GM12878 (cell line): ENCODE data around the gene OXTR. TPM values are rescaled to one million over a fixed set of nuclear protein-coding genes. Genes with fewer than 3 reads are reported as not detected.

Experiments used
- ATAC-seq: fragments of 200-7000 bp; cut with Tn5 transposase; 3 replicates; pipeline ENCODE4 v1.9.1; 2020; ENCODE audit warnings: mild to moderate bottlenecking, moderate library complexity
- BruUV-seq: library from RNA; stranded (reverse); fragments of 400-500 nt; replicated peaks from 2 replicates; lab custom pipeline; 2021; lab: Mats Ljungman, UMichigan
- CTCF ChIA-PET: fragments of 300-600 bp; sonication (Branson Sonifier 250); formaldehyde crosslinking; extraction: SDS; loops from one replicate; lab custom pipeline; 2021; ENCODE audit warnings: inconsistent platforms; lab: Yijun Ruan, JAX
- POLR2A ChIA-PET: fragments of 350-600 bp; formaldehyde crosslinking; extraction: SDS; loops from one replicate; lab custom pipeline; 2021; ENCODE audit warnings: inconsistent platforms; lab: Charles Lee
- RAD21 ChIA-PET: fragments of 300-600 bp; sonication (Branson Sonifier 250); formaldehyde crosslinking; loops from one replicate; lab custom pipeline; 2023; ENCODE audit warnings: antibody characterized with exemption; ENCODE audit not compliant: unreplicated experiment; lab: Charles Lee
- SMC1A ChIA-PET: fragments of 300-600 bp; sonication (Branson Sonifier 250); formaldehyde crosslinking; loops from one replicate; lab custom pipeline; 2023; ENCODE audit not compliant: unreplicated experiment, uncharacterized antibody; lab: Charles Lee
- DNase-seq: peaks from one replicate; pipeline ENCODE4 v3.0.0-alpha.2; 2011; ENCODE audit warnings: low read depth, low spot score
- FAIRE-seq: peaks from 3 replicates; lab custom pipeline; 2011; peaks lifted over from hg19 to GRCh38; lab: Jason Lieb, UNC
- H2AFZ ChIP-seq: 2 replicates; pipeline ENCODE4 v1.6.0; 2011; ENCODE audit warnings: low read depth, low read length, control low read depth; ENCODE audit not compliant: control insufficient read depth
- H3K27ac ChIP-seq: 2 replicates; pipeline ENCODE4 v1.5.1; 2011; ENCODE audit warnings: control low read depth; ENCODE audit not compliant: control insufficient read depth, insufficient read depth
- H3K27me3 ChIP-seq, 2 experiments: replicated peaks in 1 of 2; 2 replicates each; pipeline versions ENCODE4 v1.6.0 to v1.6.1; 2011; ENCODE audit warnings: low read length in 1 of 2; ENCODE audit not compliant: control insufficient read depth in 2 of 2, insufficient read depth in 2 of 2
- H3K36me3 ChIP-seq, 2 experiments: 2 replicates each; pipeline ENCODE4 v1.5.1; 2011; ENCODE audit warnings: low read length in 1 of 2; ENCODE audit not compliant: control insufficient read depth in 2 of 2, insufficient read depth in 2 of 2
- H3K4me1 ChIP-seq: 2 replicates; pipeline ENCODE4 v1.6.1; 2011; ENCODE audit warnings: mild to moderate bottlenecking, low read length, moderate library complexity, mixed read lengths; ENCODE audit not compliant: control insufficient read depth, insufficient read depth
- H3K4me2 ChIP-seq: 2 replicates; pipeline ENCODE4 v1.6.0; 2011; ENCODE audit warnings: control low read depth; ENCODE audit not compliant: control insufficient read depth, insufficient read depth
- H3K4me3 ChIP-seq: fragments of 200-600 bp; sonication (generic); 2 replicates; pipeline ENCODE4 v1.5.1; 2016
- H3K79me2 ChIP-seq: 2 replicates; pipeline ENCODE4 v1.6.0; 2011; ENCODE audit warnings: low read length; ENCODE audit not compliant: control insufficient read depth, insufficient read depth
- H3K9ac ChIP-seq: 2 replicates; pipeline ENCODE4 v1.8.0; 2011; ENCODE audit warnings: low read length, control low read depth, mixed read lengths; ENCODE audit not compliant: control insufficient read depth, insufficient read depth
- H3K9me3 ChIP-seq: replicated peaks from 3 replicates; pipeline ENCODE4 v1.5.1; 2011; ENCODE audit warnings: mild to moderate bottlenecking, low read length; ENCODE audit not compliant: control insufficient read depth, insufficient read depth
- H4K20me1 ChIP-seq: 2 replicates; pipeline ENCODE4 v1.6.0; 2011; ENCODE audit not compliant: control insufficient read depth, insufficient read depth
- BRCA1 ChIP-seq: IDR thresholded peaks from 2 replicates; pipeline ENCODE4 v1.6.1; 2011; ENCODE audit warnings: low read depth, low read length, improper control_type of control experiment
- CREM ChIP-seq: IDR thresholded peaks from 2 replicates; pipeline ENCODE4 v1.6.1; 2014; ENCODE audit warnings: antibody characterized with exemption, low read depth
- JUND ChIP-seq: IDR thresholded peaks from 2 replicates; pipeline ENCODE4 v1.6.1; 2012; ENCODE audit warnings: low read depth, mild to moderate bottlenecking, low read length, improper control_type of control experiment, moderate library complexity
- PAX8 ChIP-seq: fragments of 450-650 bp; IDR thresholded peaks from 2 replicates; pipeline ENCODE4 v1.6.1; 2017; ENCODE audit warnings: mild to moderate bottlenecking, moderate library complexity
- RELA ChIP-seq: fragments of 450-650 bp; IDR thresholded peaks from 2 replicates; pipeline ENCODE4 v1.8.0; 2014; ENCODE audit warnings: borderline replicate concordance; ENCODE audit not compliant: partially characterized antibody
- SMAD1 ChIP-seq: fragments of 450-650 bp; IDR thresholded peaks from 2 replicates; pipeline ENCODE4 v1.6.1; 2018; ENCODE audit warnings: mild to moderate bottlenecking, low read depth; ENCODE audit not compliant: partially characterized antibody
- WGBS: methylation state at CpG from one replicate; pipeline ENCODE4 v1.1.6; 2016; ENCODE audit warnings: low lambda C conversion rate; ENCODE audit not compliant: insufficient replicate concordance, insufficient coverage; ENCODE audit errors: missing lambda C conversion rate; 5-methylcytosine and 5-hydroxymethylcytosine counted together
- in situ Hi-C: fragments of 300-500 bp; cut with MboI; formaldehyde crosslinking; loops from 9 replicates; pipeline ENCODE4 v1.14.3; 2018; ENCODE audit warnings: mixed read lengths
- intact Hi-C: fragments of 100-400 bp; cut with micrococcal nuclease; formaldehyde crosslinking; loops from one replicate; pipeline ENCODE4 v1.14.2; 2022; ENCODE audit not compliant: unreplicated experiment
- polyA plus RNA-seq, 11 experiments: library from polyadenylated mRNA; depleted of rRNA in 4 of 11; unstranded in 6 of 11; stranded (reverse) in 5 of 11; fragments of >200 nt; fragmentation: Nextera tagmentation in 4 of 11; fragmentation: Illumina TruSeq in 1 of 11; extraction: Ambion mirVana in 4 of 11; extraction: Trizol in 1 of 11; gene quantifications; 1 replicate in 1 of 11; 2 replicates in 10 of 11; pipeline versions ENCODE4 v1.2.1 to v1.2.3, GENCODE V29; 2011 to 2016; ENCODE audit warnings: inconsistent platforms in 2 of 11, missing spikeins in 2 of 11, low read depth in 1 of 11
- total RNA-seq, 4 experiments: library from RNA; depleted of rRNA in 3 of 4; stranded (reverse); fragments of >200 nt in 3 of 4; fragmentation: Illumina TruSeq in 1 of 4; extraction: Trizol in 1 of 4; gene quantifications; 2 replicates each; pipeline versions ENCODE4 v1.2.1 to v1.2.3, GENCODE V29; 2013 to 2021
- TF ChIP-seq, protein P1 (sequence below): fragments of 450-650 bp; formaldehyde crosslinking; IDR thresholded peaks from 2 replicates; pipeline ENCODE4 v1.4.0; 2022; ENCODE audit warnings: mild to moderate bottlenecking, moderate library complexity

OXTR gene
- total and polyA plus RNA-seq, 10 of the 15 experiments (the other 5 are each of a cell fraction or from before 2014, with no cell fraction given), result 0.43 to 5.9 (median 2.6) TPM

DNA sequence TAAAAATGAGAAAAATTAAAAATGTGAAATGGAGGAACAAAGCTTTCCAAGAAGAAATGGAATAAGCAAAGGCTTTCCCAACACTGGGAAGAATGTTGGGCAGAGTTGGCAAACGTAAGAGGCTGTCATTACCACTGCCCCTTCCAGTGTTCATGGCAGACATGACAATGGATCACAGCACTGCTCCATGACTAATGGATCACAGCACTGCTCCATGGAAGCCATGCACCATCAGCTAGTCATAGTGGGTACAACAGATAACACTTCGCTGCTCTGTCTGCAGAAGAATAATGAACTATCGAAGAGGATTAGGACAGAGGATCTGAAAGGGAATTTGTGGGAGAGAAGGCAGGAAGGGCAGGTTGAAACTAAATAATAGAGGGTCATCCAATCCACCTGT lies 30.8 kb downstream of the OXTR start:
- DNase-seq (no peak), ATAC-seq (no peak), FAIRE-seq (no peak)
- intact Hi-C loops, result no loop called here
- H3K9me3 ChIP-seq, result no peaks in the 10 kb centered on the region
- H4K20me1 ChIP-seq, result no peaks in the 10 kb centered on the region
- no peak overlapping the region for H2AFZ ChIP-seq
- SMC1A ChIA-PET, result interaction anchor here (0.8 kb wide), 1 partner anchor 32 kb away, joined by 3 read pairs; no protein-coding TSS in a partner anchor
- H3K4me2 ChIP-seq, result no peak overlapping the region
- 0 out of 4 replicates have a peak, but pooled peaks cover 0 to 2% of the 10 kb centered on the region in 2 experiments for H3K27me3 ChIP-seq
- TF ChIP-seq SMAD1 (no peak), CREM (no peak), BRCA1 (no peak), JUND (no peak), PAX8 (no peak), RELA (no peak)
- TF ChIP-seq, protein P1, sequence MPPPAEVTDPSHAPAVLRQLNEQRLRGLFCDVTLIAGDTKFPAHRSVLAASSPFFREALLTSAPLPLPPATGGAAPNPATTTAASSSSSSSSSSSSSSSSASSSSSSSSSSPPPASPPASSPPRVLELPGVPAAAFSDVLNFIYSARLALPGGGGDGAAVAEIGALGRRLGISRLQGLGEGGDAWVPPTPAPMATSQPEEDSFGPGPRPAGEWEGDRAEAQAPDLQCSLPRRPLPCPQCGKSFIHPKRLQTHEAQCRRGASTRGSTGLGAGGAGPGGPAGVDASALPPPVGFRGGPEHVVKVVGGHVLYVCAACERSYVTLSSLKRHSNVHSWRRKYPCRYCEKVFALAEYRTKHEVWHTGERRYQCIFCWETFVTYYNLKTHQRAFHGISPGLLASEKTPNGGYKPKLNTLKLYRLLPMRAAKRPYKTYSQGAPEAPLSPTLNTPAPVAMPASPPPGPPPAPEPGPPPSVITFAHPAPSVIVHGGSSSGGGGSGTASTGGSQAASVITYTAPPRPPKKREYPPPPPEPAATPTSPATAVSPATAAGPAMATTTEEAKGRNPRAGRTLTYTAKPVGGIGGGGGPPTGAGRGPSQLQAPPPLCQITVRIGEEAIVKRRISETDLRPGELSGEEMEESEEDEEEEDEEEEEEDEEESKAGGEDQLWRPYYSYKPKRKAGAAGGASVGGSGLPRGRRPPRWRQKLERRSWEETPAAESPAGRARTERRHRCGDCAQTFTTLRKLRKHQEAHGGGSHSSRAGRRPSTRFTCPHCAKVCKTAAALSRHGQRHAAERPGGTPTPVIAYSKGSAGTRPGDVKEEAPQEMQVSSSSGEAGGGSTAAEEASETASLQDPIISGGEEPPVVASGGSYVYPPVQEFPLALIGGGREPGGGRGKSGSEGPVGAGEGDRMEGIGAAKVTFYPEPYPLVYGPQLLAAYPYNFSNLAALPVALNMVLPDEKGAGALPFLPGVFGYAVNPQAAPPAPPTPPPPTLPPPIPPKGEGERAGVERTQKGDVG (CRISPR knock-in tag), result no peak
- no TSS peak for BruUV-seq
- RAD21 ChIA-PET, result no interaction called here
- POLR2A ChIA-PET, result no interaction called here
- H3K4me1 ChIP-seq, result no peaks in the 10 kb centered on the region
- in situ Hi-C loops, result no loop called here
- CTCF ChIA-PET, result interaction anchor here (0.9 to 1.1 kb wide), 3 partner anchors 9 to 74 kb away, joined by 3 to 4 read pairs (median 3); no protein-coding TSS in a partner anchor
- H3K9ac ChIP-seq, result no peak overlapping the region
- 27% methylated on average over 3 of the region's 3 CpGs for WGBS
- no peaks in the 10 kb centered on the region for H3K79me2 ChIP-seq
- no peaks in the 10 kb centered on the region for H3K36me3 ChIP-seq
- no peak overlapping the region for H3K4me3 ChIP-seq
- H3K27ac ChIP-seq, result no peak overlapping the region
